Measurements from ENCODE around the gene INPP5E. TPM values are rescaled to one million over a fixed set of nuclear protein-coding genes. Genes with fewer than 3 reads are reported as not detected.

The INPP5E gene
- total and polyA plus RNA-seq, 2 experiments from 2014 or later = 5.8 to 13.4 TPM

DNA sequence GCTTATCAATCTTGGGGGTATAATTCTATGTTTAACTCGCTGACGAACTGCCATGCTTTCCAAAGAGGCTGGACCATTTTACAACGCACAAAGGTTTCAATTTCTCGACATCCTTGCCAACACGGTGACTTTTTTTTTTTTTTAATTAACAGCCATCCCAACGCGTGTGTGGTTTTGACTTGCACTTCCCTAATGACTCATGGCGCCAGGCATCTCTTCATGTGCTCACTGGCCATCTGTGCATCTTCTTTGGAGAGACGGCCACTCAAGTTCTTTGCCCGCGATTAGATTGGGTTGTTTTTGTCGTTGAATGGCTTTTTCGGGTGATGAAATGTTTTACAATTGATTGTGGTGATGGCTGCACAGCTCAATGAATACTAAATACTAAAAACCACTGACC is 53.6 kb downstream of the INPP5E start:
- Mint-ChIP-seq H3K4me1 (no peaks in the 10 kb centered on the region), H3K36me3 (ENCODE audit: low read depth) (peaks cover 71% of the 10 kb centered on the region), H3K9me3 (no peaks in the 10 kb centered on the region), H3K27me3 (ENCODE audit: insufficient read depth, low read depth, poor library complexity) (peaks cover 1% of the 10 kb centered on the region), H3K4me3 (no peak overlapping the region), H3K27ac (no peak overlapping the region)
- Histone ChIP-seq H3F3A (replicated peaks; ENCODE audit: low read depth) (0 out of 2 replicates have a peak, but pooled peaks cover 3% of the 10 kb centered on the region), H2AFZ (no peak overlapping the region), H3K27me3 (ENCODE audit: insufficient read depth) (no peaks in the 10 kb centered on the region), H3K79me2 (replicated peaks; ENCODE audit: insufficient read depth) (0 out of 2 replicates have a peak, but pooled peaks cover 2% of the 10 kb centered on the region), H4K20me1 (replicated peaks; ENCODE audit: insufficient read depth) (peaks cover 12% of the 10 kb centered on the region), H3K27ac (ENCODE audit: low read depth) (no peak overlapping the region), H3K4me2 (no peak overlapping the region), H3K36me3 (ENCODE audit: insufficient read depth) (peaks cover 25% of the 10 kb centered on the region), H3K9me2 (ENCODE audit: insufficient read depth) (no peaks in the 10 kb centered on the region), H3K4me1 (ENCODE audit: insufficient read depth) (no peaks in the 10 kb centered on the region), H3K4me3 (no peak overlapping the region)
- TF ChIP-seq STAT1 (IDR thresholded peaks at IDR 0.05; ENCODE audit: unreplicated experiment) = no peak
- TF ChIP-seq POLR2AphosphoS5 (IDR thresholded peaks at IDR 0.05; ENCODE audit: low read depth) = no peak
- TF ChIP-seq NANOG (IDR thresholded peaks at IDR 0.05; ENCODE audit: borderline replicate concordance) = no peak
- TF ChIP-seq, protein P1, sequence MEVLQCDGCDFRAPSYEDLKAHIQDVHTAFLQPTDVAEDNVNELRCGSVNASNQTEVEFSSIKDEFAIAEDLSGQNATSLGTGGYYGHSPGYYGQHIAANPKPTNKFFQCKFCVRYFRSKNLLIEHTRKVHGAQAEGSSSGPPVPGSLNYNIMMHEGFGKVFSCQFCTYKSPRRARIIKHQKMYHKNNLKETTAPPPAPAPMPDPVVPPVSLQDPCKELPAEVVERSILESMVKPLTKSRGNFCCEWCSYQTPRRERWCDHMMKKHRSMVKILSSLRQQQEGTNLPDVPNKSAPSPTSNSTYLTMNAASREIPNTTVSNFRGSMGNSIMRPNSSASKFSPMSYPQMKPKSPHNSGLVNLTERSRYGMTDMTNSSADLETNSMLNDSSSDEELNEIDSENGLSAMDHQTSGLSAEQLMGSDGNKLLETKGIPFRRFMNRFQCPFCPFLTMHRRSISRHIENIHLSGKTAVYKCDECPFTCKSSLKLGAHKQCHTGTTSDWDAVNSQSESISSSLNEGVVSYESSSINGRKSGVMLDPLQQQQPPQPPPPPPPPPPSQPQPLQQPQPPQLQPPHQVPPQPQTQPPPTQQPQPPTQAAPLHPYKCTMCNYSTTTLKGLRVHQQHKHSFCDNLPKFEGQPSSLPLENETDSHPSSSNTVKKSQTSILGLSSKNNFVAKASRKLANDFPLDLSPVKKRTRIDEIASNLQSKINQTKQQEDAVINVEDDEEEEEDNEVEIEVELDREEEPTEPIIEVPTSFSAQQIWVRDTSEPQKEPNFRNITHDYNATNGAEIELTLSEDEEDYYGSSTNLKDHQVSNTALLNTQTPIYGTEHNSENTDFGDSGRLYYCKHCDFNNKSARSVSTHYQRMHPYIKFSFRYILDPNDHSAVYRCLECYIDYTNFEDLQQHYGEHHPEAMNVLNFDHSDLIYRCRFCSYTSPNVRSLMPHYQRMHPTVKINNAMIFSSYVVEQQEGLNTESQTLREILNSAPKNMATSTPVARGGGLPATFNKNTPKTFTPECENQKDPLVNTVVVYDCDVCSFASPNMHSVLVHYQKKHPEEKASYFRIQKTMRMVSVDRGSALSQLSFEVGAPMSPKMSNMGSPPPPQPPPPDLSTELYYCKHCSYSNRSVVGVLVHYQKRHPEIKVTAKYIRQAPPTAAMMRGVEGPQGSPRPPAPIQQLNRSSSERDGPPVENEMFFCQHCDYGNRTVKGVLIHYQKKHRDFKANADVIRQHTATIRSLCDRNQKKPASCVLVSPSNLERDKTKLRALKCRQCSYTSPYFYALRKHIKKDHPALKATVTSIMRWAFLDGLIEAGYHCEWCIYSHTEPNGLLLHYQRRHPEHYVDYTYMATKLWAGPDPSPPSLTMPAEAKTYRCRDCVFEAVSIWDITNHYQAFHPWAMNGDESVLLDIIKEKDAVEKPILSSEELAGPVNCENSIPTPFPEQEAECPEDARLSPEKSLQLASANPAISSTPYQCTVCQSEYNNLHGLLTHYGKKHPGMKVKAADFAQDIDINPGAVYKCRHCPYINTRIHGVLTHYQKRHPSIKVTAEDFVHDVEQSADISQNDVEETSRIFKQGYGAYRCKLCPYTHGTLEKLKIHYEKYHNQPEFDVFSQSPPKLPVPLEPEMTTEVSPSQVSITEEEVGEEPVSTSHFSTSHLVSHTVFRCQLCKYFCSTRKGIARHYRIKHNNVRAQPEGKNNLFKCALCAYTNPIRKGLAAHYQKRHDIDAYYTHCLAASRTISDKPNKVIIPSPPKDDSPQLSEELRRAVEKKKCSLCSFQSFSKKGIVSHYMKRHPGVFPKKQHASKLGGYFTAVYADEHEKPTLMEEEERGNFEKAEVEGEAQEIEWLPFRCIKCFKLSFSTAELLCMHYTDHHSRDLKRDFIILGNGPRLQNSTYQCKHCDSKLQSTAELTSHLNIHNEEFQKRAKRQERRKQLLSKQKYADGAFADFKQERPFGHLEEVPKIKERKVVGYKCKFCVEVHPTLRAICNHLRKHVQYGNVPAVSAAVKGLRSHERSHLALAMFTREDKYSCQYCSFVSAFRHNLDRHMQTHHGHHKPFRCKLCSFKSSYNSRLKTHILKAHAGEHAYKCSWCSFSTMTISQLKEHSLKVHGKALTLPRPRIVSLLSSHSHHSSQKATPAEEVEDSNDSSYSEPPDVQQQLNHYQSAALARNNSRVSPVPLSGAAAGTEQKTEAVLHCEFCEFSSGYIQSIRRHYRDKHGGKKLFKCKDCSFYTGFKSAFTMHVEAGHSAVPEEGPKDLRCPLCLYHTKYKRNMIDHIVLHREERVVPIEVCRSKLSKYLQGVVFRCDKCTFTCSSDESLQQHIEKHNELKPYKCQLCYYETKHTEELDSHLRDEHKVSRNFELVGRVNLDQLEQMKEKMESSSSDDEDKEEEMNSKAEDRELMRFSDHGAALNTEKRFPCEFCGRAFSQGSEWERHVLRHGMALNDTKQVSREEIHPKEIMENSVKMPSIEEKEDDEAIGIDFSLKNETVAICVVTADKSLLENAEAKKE (CRISPR knock-in tag; IDR thresholded peaks at IDR 0.05) = no peak
- no peak for TF ChIP-seq JUNB (IDR thresholded peaks at IDR 0.05; ENCODE audit: unreplicated experiment)
- no peak for TF ChIP-seq ZNF331 (CRISPR knock-in tag; IDR thresholded peaks at IDR 0.05; ENCODE audit: low read depth)
- no peak for TF ChIP-seq EZH2phosphoT487 (IDR thresholded peaks at IDR 0.05; ENCODE audit: unreplicated experiment)
- TF ChIP-seq, protein P2, sequence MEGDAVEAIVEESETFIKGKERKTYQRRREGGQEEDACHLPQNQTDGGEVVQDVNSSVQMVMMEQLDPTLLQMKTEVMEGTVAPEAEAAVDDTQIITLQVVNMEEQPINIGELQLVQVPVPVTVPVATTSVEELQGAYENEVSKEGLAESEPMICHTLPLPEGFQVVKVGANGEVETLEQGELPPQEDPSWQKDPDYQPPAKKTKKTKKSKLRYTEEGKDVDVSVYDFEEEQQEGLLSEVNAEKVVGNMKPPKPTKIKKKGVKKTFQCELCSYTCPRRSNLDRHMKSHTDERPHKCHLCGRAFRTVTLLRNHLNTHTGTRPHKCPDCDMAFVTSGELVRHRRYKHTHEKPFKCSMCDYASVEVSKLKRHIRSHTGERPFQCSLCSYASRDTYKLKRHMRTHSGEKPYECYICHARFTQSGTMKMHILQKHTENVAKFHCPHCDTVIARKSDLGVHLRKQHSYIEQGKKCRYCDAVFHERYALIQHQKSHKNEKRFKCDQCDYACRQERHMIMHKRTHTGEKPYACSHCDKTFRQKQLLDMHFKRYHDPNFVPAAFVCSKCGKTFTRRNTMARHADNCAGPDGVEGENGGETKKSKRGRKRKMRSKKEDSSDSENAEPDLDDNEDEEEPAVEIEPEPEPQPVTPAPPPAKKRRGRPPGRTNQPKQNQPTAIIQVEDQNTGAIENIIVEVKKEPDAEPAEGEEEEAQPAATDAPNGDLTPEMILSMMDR (conservative IDR thresholded peaks at IDR 0.05; ENCODE audit: low read depth in 2 of 2) = no peak
- no peak for TF ChIP-seq EZH2 (IDR thresholded peaks at IDR 0.05; ENCODE audit: low read depth, unreplicated experiment)
- TF ChIP-seq, protein P3, sequence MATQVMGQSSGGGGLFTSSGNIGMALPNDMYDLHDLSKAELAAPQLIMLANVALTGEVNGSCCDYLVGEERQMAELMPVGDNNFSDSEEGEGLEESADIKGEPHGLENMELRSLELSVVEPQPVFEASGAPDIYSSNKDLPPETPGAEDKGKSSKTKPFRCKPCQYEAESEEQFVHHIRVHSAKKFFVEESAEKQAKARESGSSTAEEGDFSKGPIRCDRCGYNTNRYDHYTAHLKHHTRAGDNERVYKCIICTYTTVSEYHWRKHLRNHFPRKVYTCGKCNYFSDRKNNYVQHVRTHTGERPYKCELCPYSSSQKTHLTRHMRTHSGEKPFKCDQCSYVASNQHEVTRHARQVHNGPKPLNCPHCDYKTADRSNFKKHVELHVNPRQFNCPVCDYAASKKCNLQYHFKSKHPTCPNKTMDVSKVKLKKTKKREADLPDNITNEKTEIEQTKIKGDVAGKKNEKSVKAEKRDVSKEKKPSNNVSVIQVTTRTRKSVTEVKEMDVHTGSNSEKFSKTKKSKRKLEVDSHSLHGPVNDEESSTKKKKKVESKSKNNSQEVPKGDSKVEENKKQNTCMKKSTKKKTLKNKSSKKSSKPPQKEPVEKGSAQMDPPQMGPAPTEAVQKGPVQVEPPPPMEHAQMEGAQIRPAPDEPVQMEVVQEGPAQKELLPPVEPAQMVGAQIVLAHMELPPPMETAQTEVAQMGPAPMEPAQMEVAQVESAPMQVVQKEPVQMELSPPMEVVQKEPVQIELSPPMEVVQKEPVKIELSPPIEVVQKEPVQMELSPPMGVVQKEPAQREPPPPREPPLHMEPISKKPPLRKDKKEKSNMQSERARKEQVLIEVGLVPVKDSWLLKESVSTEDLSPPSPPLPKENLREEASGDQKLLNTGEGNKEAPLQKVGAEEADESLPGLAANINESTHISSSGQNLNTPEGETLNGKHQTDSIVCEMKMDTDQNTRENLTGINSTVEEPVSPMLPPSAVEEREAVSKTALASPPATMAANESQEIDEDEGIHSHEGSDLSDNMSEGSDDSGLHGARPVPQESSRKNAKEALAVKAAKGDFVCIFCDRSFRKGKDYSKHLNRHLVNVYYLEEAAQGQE (IDR thresholded peaks at IDR 0.05; ENCODE audit: unreplicated experiment) = no peak
- no peak for TF ChIP-seq CREB1 (CRISPR knock-in tag; IDR thresholded peaks at IDR 0.05; ENCODE audit: low read depth)
- TF ChIP-seq, protein P4, sequence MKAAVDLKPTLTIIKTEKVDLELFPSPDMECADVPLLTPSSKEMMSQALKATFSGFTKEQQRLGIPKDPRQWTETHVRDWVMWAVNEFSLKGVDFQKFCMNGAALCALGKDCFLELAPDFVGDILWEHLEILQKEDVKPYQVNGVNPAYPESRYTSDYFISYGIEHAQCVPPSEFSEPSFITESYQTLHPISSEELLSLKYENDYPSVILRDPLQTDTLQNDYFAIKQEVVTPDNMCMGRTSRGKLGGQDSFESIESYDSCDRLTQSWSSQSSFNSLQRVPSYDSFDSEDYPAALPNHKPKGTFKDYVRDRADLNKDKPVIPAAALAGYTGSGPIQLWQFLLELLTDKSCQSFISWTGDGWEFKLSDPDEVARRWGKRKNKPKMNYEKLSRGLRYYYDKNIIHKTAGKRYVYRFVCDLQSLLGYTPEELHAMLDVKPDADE (IDR thresholded peaks at IDR 0.05) = no peak
- TF ChIP-seq ZNF114 (CRISPR knock-in tag; IDR thresholded peaks at IDR 0.05) = no peak
- DNase-seq (ENCODE audit: low spot score) (no peak), ATAC-seq (no peak)
